Measurements from ENCODE around the gene LGALS12. TPM values are rescaled to one million over a fixed set of nuclear protein-coding genes. Genes with fewer than 3 reads are reported as not detected.
A peak's percentile ranks its signal among the peaks of the same experiment; 100 is the strongest.

The LGALS12 gene
- total RNA-seq, 2 donors from 2014 or later = 0.24 TPM; not detected in 1

DNA sequence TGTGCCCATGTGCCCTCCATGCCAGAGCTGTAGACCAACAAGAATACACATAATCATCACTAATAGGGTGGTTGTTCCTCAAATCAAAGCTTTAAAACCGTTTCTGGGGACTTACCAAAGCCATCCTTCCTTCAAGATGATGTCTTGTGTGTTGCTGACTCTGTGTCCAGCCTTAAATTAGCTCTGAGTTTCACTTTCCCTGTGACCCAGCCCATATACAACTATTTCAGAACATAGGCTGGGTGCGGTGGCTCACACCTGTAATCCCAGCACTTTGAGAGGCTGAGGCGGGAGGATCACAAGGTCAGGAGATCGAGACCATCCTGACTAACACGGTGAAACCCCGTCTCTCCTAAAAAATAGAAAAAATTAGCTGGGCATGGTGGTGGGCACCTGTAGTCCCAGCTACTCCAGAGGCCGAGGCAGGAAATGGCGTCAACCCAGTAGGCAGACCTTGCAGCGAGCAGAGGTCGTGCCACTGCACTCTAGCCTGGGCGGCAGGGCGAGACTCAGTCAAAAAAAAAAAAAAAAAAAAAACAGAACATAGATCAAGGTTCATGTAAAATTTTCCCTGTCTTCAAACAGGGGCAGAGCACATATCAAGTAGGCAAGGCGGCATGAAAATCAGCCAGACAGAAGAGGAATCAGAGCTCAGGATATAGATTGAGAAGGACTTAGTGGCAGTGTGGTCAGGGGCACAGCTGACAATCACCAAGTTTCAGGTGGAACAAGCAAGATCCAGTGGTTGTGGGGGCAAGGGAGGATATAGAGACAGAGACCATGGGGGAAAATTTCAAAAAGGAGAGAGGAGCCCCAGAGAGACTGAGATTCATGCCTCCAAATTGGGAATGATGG, 57.5 kb downstream of the LGALS12 start, which contains the start of gene PLAAT2:
PLAAT2 (minus strand) TSS at position 179 of the 855 bp plus-strand sequence; CDS start at position 124, 55 bp downstream.
- TF ChIP-seq, protein P1, sequence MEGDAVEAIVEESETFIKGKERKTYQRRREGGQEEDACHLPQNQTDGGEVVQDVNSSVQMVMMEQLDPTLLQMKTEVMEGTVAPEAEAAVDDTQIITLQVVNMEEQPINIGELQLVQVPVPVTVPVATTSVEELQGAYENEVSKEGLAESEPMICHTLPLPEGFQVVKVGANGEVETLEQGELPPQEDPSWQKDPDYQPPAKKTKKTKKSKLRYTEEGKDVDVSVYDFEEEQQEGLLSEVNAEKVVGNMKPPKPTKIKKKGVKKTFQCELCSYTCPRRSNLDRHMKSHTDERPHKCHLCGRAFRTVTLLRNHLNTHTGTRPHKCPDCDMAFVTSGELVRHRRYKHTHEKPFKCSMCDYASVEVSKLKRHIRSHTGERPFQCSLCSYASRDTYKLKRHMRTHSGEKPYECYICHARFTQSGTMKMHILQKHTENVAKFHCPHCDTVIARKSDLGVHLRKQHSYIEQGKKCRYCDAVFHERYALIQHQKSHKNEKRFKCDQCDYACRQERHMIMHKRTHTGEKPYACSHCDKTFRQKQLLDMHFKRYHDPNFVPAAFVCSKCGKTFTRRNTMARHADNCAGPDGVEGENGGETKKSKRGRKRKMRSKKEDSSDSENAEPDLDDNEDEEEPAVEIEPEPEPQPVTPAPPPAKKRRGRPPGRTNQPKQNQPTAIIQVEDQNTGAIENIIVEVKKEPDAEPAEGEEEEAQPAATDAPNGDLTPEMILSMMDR (IDR thresholded peaks at IDR 0.05) = no peak
- H3K9ac ChIP-seq (ENCODE audit: low read depth in 2 of 2, low read length in 2 of 2) = peak within 1 kb of the TSS in 1 of 2 donors; percentile 12
- H3K4me3 ChIP-seq = no peak within 1 kb of the TSS
- intact Hi-C loops (cut with DNase I) = no loop called here
- peaks cover 26% of the 10 kb centered on the region for H3K4me1 ChIP-seq
- no peaks in the 10 kb centered on the region for H3K27me3 ChIP-seq
- H3K36me3 ChIP-seq = no peaks in the 10 kb centered on the region
- DNase-seq = peak; percentile 18
- H3K27ac ChIP-seq = peak within 1 kb of the TSS; percentile 91
- no peaks in the 10 kb centered on the region for H3K9me3 ChIP-seq

DNA sequence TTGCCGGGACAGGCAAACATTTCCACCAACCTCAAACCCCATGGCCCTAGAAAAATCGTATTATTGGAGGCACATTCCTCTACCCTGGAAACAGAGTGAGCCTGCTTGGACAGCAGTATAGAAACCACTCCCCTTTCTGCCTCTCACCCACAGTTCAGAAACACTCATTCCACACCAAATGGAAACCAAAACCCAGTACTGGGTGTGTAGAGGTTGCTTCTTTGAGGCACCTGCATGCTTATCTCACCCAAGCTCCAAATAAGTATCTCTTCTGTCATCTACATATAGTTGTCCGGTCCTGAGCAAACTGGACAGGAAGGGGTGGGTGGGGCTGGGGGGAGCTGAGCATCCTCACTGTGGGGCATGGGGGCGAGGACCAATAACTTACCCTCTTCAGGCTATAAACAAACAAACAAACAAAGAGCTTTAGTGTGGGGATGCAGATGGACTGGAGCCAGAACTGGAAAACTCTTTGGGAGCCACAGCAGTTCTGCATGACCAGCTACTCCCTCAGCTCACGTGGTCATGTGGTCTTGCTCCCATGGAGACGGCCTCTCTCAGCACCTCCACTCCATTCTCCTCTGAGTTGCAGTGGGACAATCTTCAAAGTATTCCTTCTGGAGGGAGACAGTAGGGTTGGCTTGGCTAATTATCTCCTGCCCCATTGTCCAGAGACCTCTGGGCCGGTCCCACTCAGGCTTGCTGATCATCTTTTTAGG, 58.3 kb downstream of the LGALS12 start:
- intact Hi-C loops (cut with DNase I) = no loop called here

DNA sequence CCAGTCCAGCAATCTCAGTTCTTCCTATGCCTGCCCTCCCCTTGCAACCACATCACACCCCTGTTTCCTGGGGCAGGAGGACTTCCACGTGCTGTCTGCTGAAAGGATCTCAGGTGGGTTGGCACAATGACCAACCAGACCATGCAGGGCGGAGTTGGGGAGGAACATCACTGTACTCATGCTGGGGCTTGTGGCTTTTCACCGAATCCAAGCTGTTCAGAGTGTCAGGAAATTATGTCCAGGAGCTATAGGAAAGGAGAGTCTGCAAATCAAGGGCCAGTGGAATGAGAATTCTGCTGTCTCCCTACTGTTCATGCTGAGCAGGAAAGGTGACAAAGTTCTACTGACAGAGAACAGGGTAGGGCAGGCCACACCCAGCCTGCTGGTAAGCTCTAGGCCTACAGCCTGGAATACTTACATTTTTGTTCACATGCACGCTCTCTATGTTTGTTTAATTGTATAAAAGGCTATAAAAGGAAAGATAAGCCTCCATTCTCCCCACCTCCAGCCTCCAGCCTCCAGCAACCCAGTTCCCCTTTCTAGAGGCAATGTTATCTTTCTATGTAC, 59.0 kb downstream of the LGALS12 start:
- TF ChIP-seq, protein P1 (IDR thresholded peaks at IDR 0.05) = no peak
- no peak overlapping the region for H3K4me3 ChIP-seq
- H3K27me3 ChIP-seq = no peaks in the 10 kb centered on the region
- H3K4me1 ChIP-seq = peaks cover 26% of the 10 kb centered on the region
- H3K36me3 ChIP-seq = no peaks in the 10 kb centered on the region
- H3K9ac ChIP-seq (ENCODE audit: low read depth in 2 of 2, low read length in 2 of 2) = peak overlapping the region; percentile 44 to 72
- peak; percentile 82 for DNase-seq
- intact Hi-C loops (cut with DNase I) = no loop called here
- no peaks in the 10 kb centered on the region for H3K9me3 ChIP-seq
- H3K27ac ChIP-seq = peak overlapping the region; percentile 91

More for the DNA sequence above, 58.3 kb downstream of the LGALS12 start:
- no peak overlapping the region for H3K4me3 ChIP-seq
- H3K9me3 ChIP-seq = no peaks in the 10 kb centered on the region
- H3K9ac ChIP-seq (ENCODE audit: low read depth in 2 of 2, low read length in 2 of 2) = peak overlapping the region; percentile 44 to 72
- peak; percentile 60 for DNase-seq
- TF ChIP-seq, protein P1 (IDR thresholded peaks at IDR 0.05) = no peak
- H3K36me3 ChIP-seq = no peaks in the 10 kb centered on the region
- H3K27me3 ChIP-seq = no peaks in the 10 kb centered on the region
- peaks cover 26% of the 10 kb centered on the region for H3K4me1 ChIP-seq
- peak overlapping the region; percentile 91 for H3K27ac ChIP-seq

Other genes with a start within 250 kb of the LGALS12 start
- gene SLC22A9, start 136.3 kb upstream of the LGALS12 start, total RNA-seq = under 1 TPM in 1 of 2 donors, not detected in 1; 0.22 TPM
- gene PLAAT5, start 14.9 kb upstream of the LGALS12 start, total RNA-seq = under 1 TPM in 1 of 2 donors, not detected in 1; 0.40 TPM
- gene PLAAT4, start 30.7 kb downstream of the LGALS12 start, total RNA-seq = 10 to 100 TPM in 1 of 2 donors, 1 to 10 TPM in 1; 9.9 to 40.7 TPM
- gene PLAAT2, start 57.3 kb downstream of the LGALS12 start, total RNA-seq = 10 to 100 TPM in 1 of 2 donors, 1 to 10 TPM in 1; 1.9 to 11.1 TPM
- gene PLAAT3, start 108.3 kb downstream of the LGALS12 start, total RNA-seq = 10 to 100 TPM in 1 of 2 donors, 1 to 10 TPM in 1; 3.8 to 13.2 TPM
- gene ATL3, start 165.3 kb downstream of the LGALS12 start, total RNA-seq = 10 to 100 TPM; 38.2 to 55.2 TPM
- gene RTN3, start 175.4 kb downstream of the LGALS12 start, total RNA-seq = 100 to 1,000 TPM; 110 to 128 TPM